Naive thymus-derived CD4-positive, alpha-beta T cell (primary cell): ENCODE results near the gene SORCS2. TPM values are rescaled to one million over a fixed set of nuclear protein-coding genes. Genes with fewer than 3 reads are reported as not detected.

Source experiments
- ATAC-seq: fragments of 150-1000 bp; cut with Tn5 transposase; 2 replicates; pipeline ENCODE4 v1.10.0; 2021; ENCODE audit warnings: mild to moderate bottlenecking, moderate library complexity
- CTCF ChIA-PET: fragments of 350-600 bp; sonication (Branson Sonifier 250); formaldehyde crosslinking; loops from one replicate; lab custom pipeline; 2021; ENCODE audit warnings: antibody characterized with exemption; lab: Charles Lee
- POLR2A ChIA-PET: fragments of 350-600 bp; sonication (Branson Sonifier 250); formaldehyde crosslinking; loops from one replicate; lab custom pipeline; 2021; ENCODE audit warnings: antibody characterized with exemption, inconsistent platforms; lab: Charles Lee
- DNase-seq, 9 donors: peaks; one replicate each; pipeline versions ENCODE4 v3.0.0 to v3.0.0-alpha.2; 2020 to 2022; ENCODE audit warnings: mixed read lengths in 1 of 9
- H3K27ac ChIP-seq: one replicate; pipeline ENCODE4 v1.7.0; 2013; ENCODE audit warnings: mild to moderate bottlenecking, low read depth, low read length, moderate library complexity
- H3K27me3 ChIP-seq, 2 donors: one replicate each; pipeline ENCODE4 v1.7.0; 2013; ENCODE audit warnings: low read length in 2 of 2, mild to moderate bottlenecking in 2 of 2, moderate library complexity in 2 of 2; ENCODE audit not compliant: control insufficient read depth in 2 of 2, insufficient read depth in 2 of 2
- H3K36me3 ChIP-seq, 3 experiments: 1 replicate in 2 of 3; 2 replicates in 1 of 3; pipeline ENCODE4 v1.7.0; 2013; ENCODE audit warnings: low read length in 3 of 3, mild to moderate bottlenecking in 3 of 3, moderate library complexity in 1 of 3; ENCODE audit not compliant: insufficient read depth in 3 of 3, control insufficient read depth in 2 of 3
- H3K4me1 ChIP-seq, 2 donors: one replicate each; pipeline ENCODE4 v1.7.0; 2013; ENCODE audit warnings: low read length in 2 of 2, mild to moderate bottlenecking in 2 of 2, moderate library complexity in 1 of 2; ENCODE audit not compliant: control insufficient read depth in 2 of 2, insufficient read depth in 2 of 2
- H3K4me3 ChIP-seq: 2 replicates; pipeline ENCODE4 v1.7.0; 2013; ENCODE audit warnings: mild to moderate bottlenecking, low read length
- H3K9me3 ChIP-seq, 3 experiments: 1 replicate in 2 of 3; 2 replicates in 1 of 3; pipeline ENCODE4 v1.7.0; 2013; ENCODE audit warnings: low read length in 3 of 3; ENCODE audit not compliant: control insufficient read depth in 2 of 3
- H3K27ac Mint-ChIP-seq, 9 donors: one replicate each; pipeline ENCODE4 v1.8.0; 2020 to 2022; ENCODE audit warnings: mixed read lengths in 9 of 9, mild to moderate bottlenecking in 8 of 9, moderate library complexity in 5 of 9, inconsistent platforms in 2 of 9
- H3K27me3 Mint-ChIP-seq, 5 donors: one replicate each; pipeline ENCODE4 v1.8.0; 2021 to 2022; ENCODE audit warnings: mixed read lengths in 5 of 5, mild to moderate bottlenecking in 1 of 5
- H3K36me3 Mint-ChIP-seq, 5 donors: one replicate each; pipeline ENCODE4 v1.8.0; 2020 to 2022; ENCODE audit warnings: mixed read lengths in 5 of 5, mild to moderate bottlenecking in 3 of 5, inconsistent platforms in 1 of 5
- H3K4me1 Mint-ChIP-seq, 7 donors: one replicate each; pipeline ENCODE4 v1.8.0; 2020 to 2022; ENCODE audit warnings: mixed read lengths in 7 of 7, mild to moderate bottlenecking in 3 of 7, inconsistent platforms in 1 of 7
- H3K4me3 Mint-ChIP-seq, 10 donors: one replicate each; pipeline ENCODE4 v1.8.0; 2020 to 2022; ENCODE audit warnings: mild to moderate bottlenecking in 10 of 10, mixed read lengths in 10 of 10, moderate library complexity in 6 of 10, inconsistent platforms in 2 of 10
- H3K9me3 Mint-ChIP-seq, 11 donors: one replicate each; pipeline ENCODE4 v1.8.0; 2020 to 2022; ENCODE audit warnings: mixed read lengths in 11 of 11, mild to moderate bottlenecking in 4 of 11, inconsistent platforms in 1 of 11, moderate library complexity in 1 of 11
- intact Hi-C, 2 donors: fragments of 100-400 bp; cut with micrococcal nuclease; formaldehyde crosslinking; loops; one replicate each; pipeline ENCODE4 v1.15.1; 2023
- polyA plus RNA-seq, 2 donors: library from polyadenylated mRNA; unstranded; fragments of 300-500 nt; fragmentation: Illumina TruSeq; gene quantifications; one replicate each; pipeline ENCODE4 v1.2.3, GENCODE V29; 2021
- total RNA-seq, 6 experiments: library from RNA in 5 of 6; stranded (reverse) in 5 of 6; gene quantifications; 1 replicate in 5 of 6; 2 replicates in 1 of 6; pipeline ENCODE4 v1.2.3 and lab custom pipeline; 2021 to 2026

Gene SORCS2
- total and polyA plus RNA-seq, 7 experiments from 2014 or later, result 0.10 TPM; not detected in 6

GRCh38 chr4:7381890-7382633 is 189.7 kb downstream of the SORCS2 start:
- Histone ChIP-seq H3K36me3 (no peaks in the 10 kb centered on the region), H3K27me3 (peaks cover 0 to 4% of the 10 kb centered on the region in 2 donors), H3K27ac (no peak overlapping the region), H3K9me3 (peaks cover 0 to 3% (median 0%) of the 10 kb centered on the region in 3 experiments), H3K4me1 (no peaks in the 10 kb centered on the region), H3K4me3 (no peak overlapping the region)
- Mint-ChIP-seq H3K27ac (no peak overlapping the region), H3K4me1 (peaks cover 0 to 2% (median 0%) of the 10 kb centered on the region in 7 donors), H3K4me3 (no peak overlapping the region), H3K27me3 (peaks cover 7 to 42% (median 24%) of the 10 kb centered on the region in 5 donors), H3K36me3 (no peaks in the 10 kb centered on the region), H3K9me3 (peaks cover 0 to 15% (median 0%) of the 10 kb centered on the region in 11 donors)
- DNase-seq, result no peak
- ChIA-PET CTCF (no interaction called here), POLR2A (no interaction called here)
- intact Hi-C loops, result no loop called here
- no peak for ATAC-seq

GRCh38 chr4:7382634-7383014 is 190.3 kb downstream of the SORCS2 start:
- Mint-ChIP-seq H3K27ac (no peak overlapping the region), H3K4me1 (no peaks in the 10 kb centered on the region), H3K36me3 (no peaks in the 10 kb centered on the region), H3K27me3 (peaks cover 2 to 36% (median 18%) of the 10 kb centered on the region in 5 donors), H3K9me3 (peaks cover 0 to 15% (median 3%) of the 10 kb centered on the region in 11 donors), H3K4me3 (no peak overlapping the region)
- ATAC-seq, result no peak
- Histone ChIP-seq H3K27me3 (peaks cover 0 to 4% of the 10 kb centered on the region in 2 donors), H3K4me3 (no peak overlapping the region), H3K4me1 (no peaks in the 10 kb centered on the region), H3K9me3 (peaks cover 0 to 3% (median 0%) of the 10 kb centered on the region in 3 experiments), H3K36me3 (no peaks in the 10 kb centered on the region), H3K27ac (no peak overlapping the region)
- CTCF ChIA-PET, result no interaction called here
- intact Hi-C loops, result no loop called here
- no peak for DNase-seq
- POLR2A ChIA-PET, result no interaction called here

DNA sequence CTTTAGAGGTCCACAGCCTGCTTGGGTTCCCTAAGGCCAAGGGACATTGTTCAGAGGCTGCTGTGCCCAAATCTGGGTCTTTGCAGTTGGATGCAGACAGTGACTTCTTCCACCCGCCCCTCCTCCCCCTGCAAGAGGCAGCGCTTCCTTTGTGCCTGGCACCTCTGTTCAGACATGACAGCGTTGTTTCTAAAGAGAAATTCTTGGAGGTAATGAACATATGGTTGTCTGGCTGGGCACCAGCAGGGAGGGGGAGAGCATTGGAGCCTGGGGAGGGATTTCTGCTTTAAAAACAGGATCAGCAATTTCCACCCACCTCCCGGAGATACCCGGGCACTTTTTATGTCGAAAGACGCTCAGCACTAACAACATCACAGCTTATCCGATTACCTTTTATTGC is 190.9 kb downstream of the SORCS2 start:
- intact Hi-C loops, result no loop called here
- ATAC-seq, result no peak
- no peaks in the 10 kb centered on the region for H3K4me1 ChIP-seq
- ChIA-PET CTCF (no interaction called here), POLR2A (no interaction called here)
- peaks cover 0 to 3% (median 0%) of the 10 kb centered on the region in 3 experiments for H3K9me3 ChIP-seq
- no peak overlapping the region for H3K4me3 ChIP-seq
- DNase-seq, result no peak
- Mint-ChIP-seq H3K9me3 (peaks cover 0 to 17% (median 2%) of the 10 kb centered on the region in 11 donors), H3K4me1 (no peaks in the 10 kb centered on the region), H3K4me3 (no peak overlapping the region), H3K27ac (no peak overlapping the region), H3K27me3 (peaks cover 0 to 30% (median 12%) of the 10 kb centered on the region in 5 donors), H3K36me3 (no peaks in the 10 kb centered on the region)
- H3K27me3 ChIP-seq, result peaks cover 0 to 4% of the 10 kb centered on the region in 2 donors
- H3K27ac ChIP-seq, result no peak overlapping the region
- H3K36me3 ChIP-seq, result no peaks in the 10 kb centered on the region

DNA sequence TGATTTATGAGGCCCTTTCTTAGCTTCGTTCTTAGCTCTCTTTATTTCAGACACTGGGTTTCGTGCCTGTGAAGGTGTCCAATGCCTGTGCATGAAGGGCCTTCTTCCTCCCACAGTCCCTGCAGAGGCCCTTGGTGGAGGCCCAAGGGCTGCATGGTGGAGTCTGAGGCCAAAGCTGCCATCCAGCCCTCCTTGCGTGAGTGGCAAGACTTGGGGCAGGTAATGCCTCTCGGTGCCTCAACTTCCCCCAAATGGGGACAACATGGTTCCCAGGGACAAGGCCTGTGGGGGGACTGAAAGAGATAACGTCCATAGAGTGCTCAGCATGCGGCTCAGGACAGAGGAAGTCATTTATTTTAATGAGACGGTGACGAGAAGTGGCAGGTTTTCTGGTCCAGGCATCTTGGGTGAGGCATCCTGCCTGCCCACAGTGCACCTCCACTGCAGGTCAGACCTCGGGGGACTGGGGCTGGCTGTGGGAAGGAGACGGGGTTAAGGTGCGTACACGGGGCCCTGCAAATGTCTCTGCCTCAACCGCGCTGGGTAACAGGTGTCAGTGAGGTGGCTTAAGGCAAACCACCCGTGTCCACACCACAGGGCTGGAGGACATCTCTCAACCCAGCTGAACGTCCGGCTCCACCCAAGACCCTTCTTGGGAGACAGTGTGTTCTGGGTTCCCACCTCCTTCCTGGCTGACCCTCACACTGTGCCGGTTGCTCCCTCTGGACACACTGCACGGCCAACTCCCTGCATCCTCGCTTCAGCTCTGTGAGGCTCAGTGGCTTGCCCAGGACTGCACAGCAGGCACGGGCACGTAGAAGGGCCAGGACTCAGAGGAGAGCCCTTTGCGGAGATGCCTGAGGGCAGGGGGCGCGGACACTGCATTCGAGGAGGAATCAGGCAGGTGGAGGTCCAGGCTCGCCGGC is 191.9 kb downstream of the SORCS2 start:
- H3K27me3 Mint-ChIP-seq, result peaks cover 0 to 21% (median 12%) of the 10 kb centered on the region in 5 donors
- no peaks in the 10 kb centered on the region for H3K4me1 Mint-ChIP-seq
- ATAC-seq, result no peak
- intact Hi-C loops, result no loop called here
- H3K9me3 ChIP-seq, result no peaks in the 10 kb centered on the region
- no peaks in the 10 kb centered on the region for H3K36me3 ChIP-seq
- no peak overlapping the region for H3K4me3 Mint-ChIP-seq
- CTCF ChIA-PET, result no interaction called here
- POLR2A ChIA-PET, result no interaction called here
- no peaks in the 10 kb centered on the region for H3K4me1 ChIP-seq
- H3K4me3 ChIP-seq, result no peak overlapping the region
- no peak for DNase-seq
- no peak overlapping the region for H3K27ac Mint-ChIP-seq
- peaks cover 0 to 17% (median 0%) of the 10 kb centered on the region in 11 donors for H3K9me3 Mint-ChIP-seq
- no peaks in the 10 kb centered on the region for H3K36me3 Mint-ChIP-seq
- H3K27me3 ChIP-seq, result no peaks in the 10 kb centered on the region
- H3K27ac ChIP-seq, result no peak overlapping the region

DNA sequence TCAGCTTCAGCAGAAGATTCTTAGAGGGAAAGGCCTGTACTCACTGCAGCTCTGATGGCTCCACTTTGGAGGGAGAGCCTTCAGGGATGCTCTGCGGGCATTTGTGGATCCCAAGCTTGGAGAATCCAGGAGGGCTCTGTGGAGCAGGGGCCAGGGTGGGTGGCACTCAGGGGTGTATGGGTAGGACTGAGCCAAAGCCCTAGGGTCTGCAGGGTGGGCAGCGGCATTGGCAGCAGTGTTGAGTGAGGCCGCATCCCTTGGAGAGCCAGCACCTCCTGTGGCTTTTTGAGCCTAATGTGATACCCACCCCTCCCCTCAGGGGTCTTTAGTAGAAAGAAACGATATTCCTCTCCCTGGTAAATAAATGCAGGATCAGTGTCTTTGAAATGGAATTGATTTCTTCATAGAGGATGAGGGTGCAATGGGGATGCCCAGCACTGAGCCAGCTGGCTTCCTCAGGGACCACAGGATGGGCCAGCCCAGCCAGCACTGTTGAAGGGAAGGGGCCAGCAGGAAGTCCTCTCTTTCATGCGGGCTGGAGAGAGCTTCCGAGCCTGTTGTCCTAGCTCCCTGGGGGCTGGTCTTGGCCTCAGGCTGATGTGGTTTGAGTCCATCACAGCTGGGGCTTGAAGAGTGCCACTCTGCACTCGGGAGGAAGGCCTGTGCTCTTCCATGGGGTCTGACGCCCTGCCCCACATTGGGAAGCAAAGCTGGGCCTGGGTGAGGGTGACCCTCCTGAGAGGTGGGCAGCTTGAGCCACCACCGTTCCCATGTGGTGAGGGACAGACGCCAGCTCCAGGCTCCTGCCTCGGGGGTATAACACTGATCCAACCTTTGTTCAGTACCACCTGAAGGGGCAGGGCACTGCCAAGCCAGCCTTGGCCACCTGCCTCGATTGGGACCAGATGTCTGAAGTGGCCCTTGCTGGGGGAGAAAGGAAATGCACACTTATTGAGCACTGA is 192.9 kb downstream of the SORCS2 start:
- Histone ChIP-seq H3K4me1 (no peaks in the 10 kb centered on the region), H3K27ac (no peak overlapping the region), H3K27me3 (no peaks in the 10 kb centered on the region), H3K36me3 (no peaks in the 10 kb centered on the region), H3K4me3 (no peak overlapping the region), H3K9me3 (no peaks in the 10 kb centered on the region)
- no peak for ATAC-seq
- peaks cover 0 to 17% (median 0%) of the 10 kb centered on the region in 11 donors for H3K9me3 Mint-ChIP-seq
- CTCF ChIA-PET, result no interaction called here
- H3K27me3 Mint-ChIP-seq, result peaks cover 0 to 16% (median 10%) of the 10 kb centered on the region in 5 donors
- no peak overlapping the region for H3K27ac Mint-ChIP-seq
- peak in 1 of 9 donors; percentile 6 for DNase-seq
- no peaks in the 10 kb centered on the region for H3K36me3 Mint-ChIP-seq
- intact Hi-C loops, result no loop called here
- no peak overlapping the region for H3K4me3 Mint-ChIP-seq
- POLR2A ChIA-PET, result no interaction called here
- no peaks in the 10 kb centered on the region for H3K4me1 Mint-ChIP-seq

GRCh38 chr4:7387925-7388324 is 195.6 kb downstream of the SORCS2 start:
- peaks cover 0 to 8% (median 0%) of the 10 kb centered on the region in 5 donors for H3K27me3 Mint-ChIP-seq
- POLR2A ChIA-PET, result no interaction called here
- peak in 1 of 9 donors; percentile 3 for DNase-seq

More at GRCh38 chr4:7387925-7388324, 195.6 kb downstream of the SORCS2 start:
- H3K9me3 Mint-ChIP-seq, result peaks cover 0 to 17% (median 0%) of the 10 kb centered on the region in 11 donors
- H3K36me3 Mint-ChIP-seq, result no peaks in the 10 kb centered on the region
- CTCF ChIA-PET, result no interaction called here
- Histone ChIP-seq H3K9me3 (no peaks in the 10 kb centered on the region), H3K4me1 (no peaks in the 10 kb centered on the region), H3K27ac (no peak overlapping the region), H3K36me3 (no peaks in the 10 kb centered on the region), H3K4me3 (no peak overlapping the region), H3K27me3 (no peaks in the 10 kb centered on the region)
- ATAC-seq, result no peak
- intact Hi-C loops, result no loop called here
- no peaks in the 10 kb centered on the region for H3K4me1 Mint-ChIP-seq
- no peak overlapping the region for H3K27ac Mint-ChIP-seq
- no peak overlapping the region for H3K4me3 Mint-ChIP-seq
